Stimulated activated naive CD8-positive, alpha-beta T cell treated with anti-CD3 and anti-CD28 coated beads, Interleukin-15, amount 100 ng/mL, for 72 hours (primary cell): Measurements from ENCODE around the gene FOXA3.

Experiments
- ATAC-seq: fragments of 150-1000 bp; cut with Tn5 transposase; 2 replicates; pipeline ENCODE4 v1.10.0; 2021; ENCODE audit warnings: mild to moderate bottlenecking, moderate library complexity
- DNase-seq, 2 donors: peaks; one replicate each; pipeline ENCODE4 v3.0.0; 2021 to 2022
- H3K27ac Mint-ChIP-seq, 2 donors: one replicate each; pipeline ENCODE4 v1.8.0; 2022; ENCODE audit warnings: mild to moderate bottlenecking in 2 of 2, mixed read lengths in 2 of 2, moderate library complexity in 2 of 2
- H3K27me3 Mint-ChIP-seq: one replicate; pipeline ENCODE4 v1.8.0; 2022; ENCODE audit warnings: mixed read lengths
- H3K4me1 Mint-ChIP-seq: one replicate; pipeline ENCODE4 v1.8.0; 2022; ENCODE audit warnings: mild to moderate bottlenecking, mixed read lengths
- H3K4me3 Mint-ChIP-seq, 2 donors: one replicate each; pipeline ENCODE4 v1.8.0; 2022; ENCODE audit warnings: mild to moderate bottlenecking in 2 of 2, mixed read lengths in 2 of 2, moderate library complexity in 1 of 2
- H3K9me3 Mint-ChIP-seq, 2 donors: one replicate each; pipeline ENCODE4 v1.8.0; 2022; ENCODE audit warnings: mixed read lengths in 2 of 2

FOXA3 gene

GRCh38 chr19:45863840-45864628, at the start of gene FOXA3:
TSS of gene FOXA3 (plus strand) at chr19:45864326. CDS start at chr19:45864457, 131 bp downstream.
- Mint-ChIP-seq H3K27me3 (peaks cover 43% of the 10 kb centered on the region), H3K4me1 (peaks cover 39% of the 10 kb centered on the region), H3K4me3 (peak within 1 kb of the TSS; percentile 94 to 98), H3K9me3 (no peaks in the 10 kb centered on the region), H3K27ac (peak within 1 kb of the TSS; percentile 94 to 96)
- DNase-seq (peak; percentile 71 to 77), ATAC-seq (peak; percentile 54)

DNA sequence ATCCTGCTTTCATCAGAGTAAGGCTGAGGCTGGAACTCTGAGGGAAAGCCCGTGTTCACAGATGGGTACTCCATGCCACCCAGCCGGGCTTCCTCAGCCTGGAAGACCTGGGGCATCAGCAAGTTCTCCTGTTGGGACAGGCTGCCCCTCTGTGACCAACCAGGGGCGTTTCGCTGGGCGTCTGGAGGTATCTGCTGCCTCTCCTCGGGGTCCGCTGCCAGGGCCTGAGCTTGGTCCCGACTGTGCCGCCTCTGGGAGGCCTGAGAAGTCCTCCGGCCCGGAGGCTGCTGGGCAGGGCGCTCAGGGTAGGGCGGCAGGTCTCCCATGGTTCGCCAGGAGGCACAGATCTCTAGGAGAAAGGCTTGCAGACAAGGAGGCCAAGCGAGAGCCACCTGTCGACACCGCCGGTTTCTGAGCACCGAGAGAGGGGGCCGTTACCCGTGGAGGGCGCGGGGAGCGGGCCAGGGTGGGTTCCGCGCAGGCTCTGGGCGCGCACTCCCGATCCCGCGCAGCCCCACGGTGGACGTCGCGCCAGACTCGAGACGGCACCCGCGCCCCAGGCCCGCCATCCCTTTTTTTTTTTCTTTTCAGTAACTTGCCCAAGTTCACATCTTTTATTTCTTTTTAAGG, 49.2 kb upstream of the FOXA3 start, which contains the start of gene RSPH6A:
Gene RSPH6A, minus strand, starts transcription at position 458 of the 630 bp plus-strand sequence. Its CDS starts 132 bp downstream, at position 326.
- Mint-ChIP-seq H3K4me3 (peak within 1 kb of the TSS in 1 of 2 donors; percentile 53), H3K4me1 (peaks cover 21% of the 10 kb centered on the region), H3K27ac (peak within 1 kb of the TSS in 1 of 2 donors; percentile 86), H3K27me3 (peaks cover 45% of the 10 kb centered on the region), H3K9me3 (no peaks in the 10 kb centered on the region)
- no peak for DNase-seq
- ATAC-seq, result no peak

GRCh38 chr19:45815481-45816216, 48.5 kb upstream of the FOXA3 start:
- H3K27ac Mint-ChIP-seq, result peak overlapping the region in 1 of 2 donors; percentile 86
- no peak for ATAC-seq
- no peaks in the 10 kb centered on the region for H3K9me3 Mint-ChIP-seq
- H3K4me1 Mint-ChIP-seq, result peaks cover 21% of the 10 kb centered on the region
- H3K4me3 Mint-ChIP-seq, result peak overlapping the region in 1 of 2 donors; percentile 53
- no peak for DNase-seq
- H3K27me3 Mint-ChIP-seq, result peaks cover 44% of the 10 kb centered on the region

DNA sequence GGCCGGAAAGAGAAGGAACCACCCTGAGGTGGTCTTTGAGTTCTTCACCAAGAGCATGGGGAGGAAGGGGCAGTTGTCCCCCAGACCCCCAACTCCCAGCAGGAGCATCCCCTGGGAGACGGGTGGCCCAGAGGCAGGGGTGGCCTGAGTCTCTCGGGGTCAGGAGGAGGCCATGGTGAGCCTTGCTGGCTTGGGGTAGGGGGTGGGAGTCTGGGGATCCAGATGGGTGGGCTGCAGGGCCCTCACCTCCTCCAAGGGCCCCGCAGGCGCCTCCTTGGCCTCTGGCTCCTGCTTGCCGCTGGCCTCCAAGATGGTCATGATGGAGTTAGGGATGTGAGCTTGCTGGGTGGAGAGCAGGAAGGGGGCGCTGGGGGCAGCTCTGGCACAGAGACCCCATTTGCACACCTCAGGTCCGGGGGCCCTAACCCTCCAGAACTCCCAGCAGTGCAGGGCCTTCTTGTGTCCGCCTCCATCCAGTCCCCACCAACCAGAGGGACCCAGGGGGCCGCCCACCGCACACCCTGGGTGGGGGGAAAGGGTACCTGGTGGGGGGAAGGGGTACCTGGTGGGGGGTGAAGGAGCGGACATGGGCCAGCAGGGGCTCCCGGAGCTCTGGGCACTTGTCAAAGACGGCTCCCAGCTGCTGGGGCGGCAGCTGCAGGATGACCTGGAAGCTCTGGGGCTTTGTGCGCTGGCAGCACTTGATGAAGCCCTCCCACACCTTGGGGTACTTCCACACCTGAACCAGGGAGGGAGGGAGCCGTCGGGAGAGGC, 47.7 kb upstream of the FOXA3 start:
- Mint-ChIP-seq H3K4me1 (peaks cover 21% of the 10 kb centered on the region), H3K27me3 (peaks cover 37% of the 10 kb centered on the region), H3K4me3 (peak overlapping the region in 1 of 2 donors; percentile 53), H3K27ac (peak overlapping the region in 1 of 2 donors; percentile 72), H3K9me3 (no peaks in the 10 kb centered on the region)
- ATAC-seq (peak; percentile 7), DNase-seq (no peak)

GRCh38 chr19:45817010-45817724, 47.0 kb upstream of the FOXA3 start:
- H3K4me3 Mint-ChIP-seq, result no peak overlapping the region
- peak; percentile 95 for DNase-seq
- no peaks in the 10 kb centered on the region for H3K9me3 Mint-ChIP-seq
- peak overlapping the region in 1 of 2 donors; percentile 54 for H3K27ac Mint-ChIP-seq
- peaks cover 34% of the 10 kb centered on the region for H3K27me3 Mint-ChIP-seq
- H3K4me1 Mint-ChIP-seq, result peaks cover 21% of the 10 kb centered on the region
- peak; percentile 95 for ATAC-seq

DNA sequence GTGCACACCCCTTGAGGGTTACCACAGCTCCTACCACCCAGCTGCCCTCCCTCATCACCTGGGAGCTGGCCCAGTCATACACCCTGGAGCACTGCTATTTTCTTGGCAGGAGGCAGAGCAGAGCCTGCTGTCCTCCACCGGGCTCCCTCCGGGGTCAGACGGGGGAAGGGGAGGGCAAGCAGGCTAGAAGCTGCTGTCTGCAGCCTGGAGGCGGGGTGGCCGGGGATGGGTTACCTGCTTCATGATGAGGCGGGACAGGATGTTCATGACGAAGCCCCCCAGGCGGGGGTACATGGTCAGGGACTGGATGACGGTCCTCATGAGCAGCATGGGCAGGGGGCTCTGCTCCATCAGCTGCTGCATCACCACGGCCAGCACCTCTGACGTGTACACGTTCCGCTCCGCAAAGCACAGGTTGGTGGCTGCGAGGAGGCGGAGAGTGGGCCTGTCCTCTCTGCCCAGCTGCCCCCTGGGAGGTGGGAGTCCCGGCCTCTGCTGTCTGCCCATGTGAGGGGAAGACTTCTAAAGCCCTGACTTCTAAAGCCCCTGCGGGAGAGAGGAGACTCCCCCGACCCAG, 46.3 kb upstream of the FOXA3 start:
- H3K4me1 Mint-ChIP-seq, result peaks cover 21% of the 10 kb centered on the region
- ATAC-seq (no peak), DNase-seq (peak in 1 of 2 donors; percentile 31)
- no peak overlapping the region for H3K27ac Mint-ChIP-seq
- no peaks in the 10 kb centered on the region for H3K9me3 Mint-ChIP-seq
- H3K27me3 Mint-ChIP-seq, result peaks cover 27% of the 10 kb centered on the region
- no peak overlapping the region for H3K4me3 Mint-ChIP-seq

- ATAC-seq (no peak), DNase-seq (no peak)
- Mint-ChIP-seq H3K27ac (peak overlapping the region; percentile 48 to 67), H3K4me3 (no peak overlapping the region), H3K4me1 (peaks cover 21% of the 10 kb centered on the region), H3K9me3 (no peaks in the 10 kb centered on the region), H3K27me3 (peaks cover 9% of the 10 kb centered on the region)
Measured at GRCh38 chr19:45819769-45820168, 44.4 kb upstream of the FOXA3 start.

GRCh38 chr19:45820413-45821102, 43.6 kb upstream of the FOXA3 start:
- no peak for ATAC-seq
- DNase-seq, result no peak
- H3K9me3 Mint-ChIP-seq, result no peaks in the 10 kb centered on the region
- H3K4me3 Mint-ChIP-seq, result no peak overlapping the region
- peaks cover 5% of the 10 kb centered on the region for H3K27me3 Mint-ChIP-seq
- peaks cover 19% of the 10 kb centered on the region for H3K4me1 Mint-ChIP-seq
- H3K27ac Mint-ChIP-seq, result peak overlapping the region in 1 of 2 donors; percentile 67

DNA sequence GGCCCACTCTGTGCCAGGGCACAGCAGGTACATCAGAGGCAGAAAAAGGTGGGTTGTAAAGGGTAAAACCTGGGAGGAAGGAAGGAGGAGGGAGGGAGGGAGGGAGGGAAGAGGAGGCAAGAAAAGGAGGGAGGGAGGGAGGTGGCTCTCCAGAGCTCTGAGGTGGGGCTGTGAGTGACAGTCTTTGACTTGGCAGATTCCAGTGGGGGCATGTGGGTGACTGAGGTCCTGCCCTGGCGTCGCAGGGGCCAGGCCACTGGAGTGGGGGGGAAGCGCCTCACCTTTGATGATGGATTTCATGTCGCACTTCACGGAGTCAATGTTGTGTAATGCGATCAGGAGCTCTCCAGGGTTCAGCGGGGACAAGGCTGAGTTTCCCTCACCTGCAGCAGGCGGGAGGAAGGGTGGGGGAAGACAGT, 43.0 kb upstream of the FOXA3 start:
- peaks cover 13% of the 10 kb centered on the region for H3K4me1 Mint-ChIP-seq
- H3K4me3 Mint-ChIP-seq, result no peak overlapping the region
- no peaks in the 10 kb centered on the region for H3K9me3 Mint-ChIP-seq
- H3K27ac Mint-ChIP-seq, result peak overlapping the region; percentile 43 to 61
- DNase-seq (no peak), ATAC-seq (no peak)
- H3K27me3 Mint-ChIP-seq, result no peaks in the 10 kb centered on the region

- Mint-ChIP-seq H3K4me3 (no peak overlapping the region), H3K27me3 (no peaks in the 10 kb centered on the region), H3K27ac (peak overlapping the region in 1 of 2 donors; percentile 61), H3K9me3 (no peaks in the 10 kb centered on the region), H3K4me1 (peaks cover 9% of the 10 kb centered on the region)
- ATAC-seq (no peak), DNase-seq (no peak)
Measured at GRCh38 chr19:45821570-45821969, 42.6 kb upstream of the FOXA3 start.

GRCh38 chr19:45822716-45823115, 41.4 kb upstream of the FOXA3 start:
- no peak for DNase-seq
- ATAC-seq, result no peak
- no peaks in the 10 kb centered on the region for H3K4me1 Mint-ChIP-seq
- no peak overlapping the region for H3K27ac Mint-ChIP-seq
- H3K4me3 Mint-ChIP-seq, result no peak overlapping the region
- H3K27me3 Mint-ChIP-seq, result no peaks in the 10 kb centered on the region
- no peaks in the 10 kb centered on the region for H3K9me3 Mint-ChIP-seq

- Mint-ChIP-seq H3K27me3 (no peaks in the 10 kb centered on the region), H3K4me1 (no peaks in the 10 kb centered on the region), H3K4me3 (no peak overlapping the region), H3K27ac (no peak overlapping the region), H3K9me3 (no peaks in the 10 kb centered on the region)
- no peak for DNase-seq
- no peak for ATAC-seq
Measured at GRCh38 chr19:45823182-45823581, 40.9 kb upstream of the FOXA3 start.

GRCh38 chr19:45824041-45824471, 40.1 kb upstream of the FOXA3 start:
- no peaks in the 10 kb centered on the region for H3K4me1 Mint-ChIP-seq
- DNase-seq, result no peak
- no peaks in the 10 kb centered on the region for H3K27me3 Mint-ChIP-seq
- H3K9me3 Mint-ChIP-seq, result no peaks in the 10 kb centered on the region
- H3K4me3 Mint-ChIP-seq, result no peak overlapping the region
- ATAC-seq, result no peak
- H3K27ac Mint-ChIP-seq, result no peak overlapping the region
